B cell (primary cell): ENCODE measurements around the gene CPHXL.

ENCODE experiments used
- CTCF ChIP-seq: fragments of 200-600 bp; IDR thresholded peaks from one replicate; pipeline ENCODE4 v1.8.0; 2022; ENCODE audit warnings: antibody characterized with exemption, mild to moderate bottlenecking
- EZH2 ChIP-seq: IDR thresholded peaks from 2 replicates; pipeline ENCODE4 v1.6.1; 2012; ENCODE audit warnings: borderline replicate concordance, low read depth, mild to moderate bottlenecking, moderate library complexity, low read length; ENCODE audit not compliant: insufficient read depth, poor library complexity, severe bottlenecking

GRCh38 chr16:75714661-75715060 is 11.6 kb downstream of the CPHXL start:
- TF ChIP-seq CTCF = no peak
- TF ChIP-seq EZH2 = no peak
